ENCODE results near the gene CARTPT.

CARTPT gene

DNA sequence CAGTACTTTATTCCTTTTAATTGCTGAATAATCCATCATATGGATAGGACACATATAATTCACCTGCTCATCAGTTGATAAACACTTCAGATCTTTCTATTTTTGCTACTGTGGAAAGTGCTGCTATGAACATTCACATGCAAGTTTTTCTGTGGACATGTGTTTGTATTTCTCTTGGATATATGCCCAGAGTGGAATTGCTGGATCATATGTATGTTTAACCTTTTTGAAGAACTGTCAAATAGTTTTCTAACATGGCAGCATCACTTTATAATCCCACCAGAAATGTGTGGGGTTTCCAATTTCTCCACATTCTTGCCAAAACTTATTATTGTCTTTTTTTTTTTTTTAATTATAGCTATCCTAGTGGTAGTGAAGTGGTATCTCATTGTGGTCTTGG, 15.1 kb downstream of the CARTPT start:
- in situ Hi-C loops (cut with HindIII; ENCODE audit: low sequenced_read_pairs) = no loop called here

DNA sequence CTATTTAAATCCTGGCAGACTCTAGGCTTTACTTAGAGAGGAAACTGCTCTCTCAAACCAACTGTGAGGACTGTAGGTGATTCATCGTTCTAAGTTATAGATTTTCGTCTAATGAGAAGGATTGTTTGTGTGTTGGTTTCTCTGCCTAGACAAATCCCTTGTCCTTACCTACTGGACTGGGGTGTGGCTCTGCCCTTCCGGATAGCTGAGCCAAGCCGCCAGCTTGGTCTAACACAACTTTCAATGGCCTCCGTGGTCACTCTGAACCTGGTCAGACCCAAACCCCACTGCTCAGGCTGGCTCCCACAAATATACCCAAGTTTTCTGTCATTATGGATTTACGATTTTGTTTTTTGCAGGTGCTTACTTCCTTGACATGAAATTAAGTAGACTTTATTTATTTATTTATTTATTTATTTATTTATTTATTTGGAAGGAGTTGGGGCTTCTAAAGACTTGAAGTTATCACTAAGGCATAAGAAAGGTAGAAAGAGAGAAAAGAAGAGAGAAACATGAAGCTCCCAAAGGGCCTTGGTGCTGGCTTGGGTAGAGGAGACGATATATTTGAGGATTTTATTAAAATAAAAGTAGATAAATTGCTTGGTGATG, 19.0 kb downstream of the CARTPT start:
- in situ Hi-C loops (cut with HindIII; ENCODE audit: low sequenced_read_pairs) = no loop called here

DNA sequence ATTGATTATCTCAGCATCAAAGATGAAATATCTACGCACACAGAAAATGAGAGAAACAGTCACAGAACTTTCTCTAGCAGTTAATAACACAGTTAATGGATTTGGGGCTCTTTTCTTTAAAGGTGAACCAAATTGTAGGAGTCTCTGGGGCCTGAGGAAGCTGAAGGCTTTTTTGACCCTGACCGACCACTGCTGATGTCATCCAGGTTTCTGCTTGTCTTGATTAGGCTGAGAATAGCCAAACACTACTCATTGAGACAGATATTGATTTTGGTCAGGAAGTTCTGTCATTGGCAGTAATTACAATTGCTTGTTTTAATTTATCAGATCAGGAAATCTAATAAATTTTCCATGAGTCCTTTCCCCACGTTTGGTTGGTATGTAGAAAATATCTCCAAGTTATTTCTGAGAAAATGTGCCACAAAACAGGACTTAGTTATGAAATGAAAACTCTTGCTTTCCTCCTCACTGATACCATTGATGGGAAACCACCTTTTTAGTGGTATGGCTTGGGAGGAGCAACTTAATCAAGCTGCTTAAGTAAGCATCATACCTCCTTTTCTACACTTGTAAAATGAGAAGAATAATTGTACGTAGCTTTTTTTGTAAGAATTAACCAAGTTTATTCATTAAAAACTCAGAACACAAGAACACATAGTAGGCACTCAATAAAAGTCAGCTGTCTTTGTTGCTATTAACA, 19.7 kb downstream of the CARTPT start:
- in situ Hi-C loops (cut with HindIII; ENCODE audit: low sequenced_read_pairs) = no loop called here

DNA sequence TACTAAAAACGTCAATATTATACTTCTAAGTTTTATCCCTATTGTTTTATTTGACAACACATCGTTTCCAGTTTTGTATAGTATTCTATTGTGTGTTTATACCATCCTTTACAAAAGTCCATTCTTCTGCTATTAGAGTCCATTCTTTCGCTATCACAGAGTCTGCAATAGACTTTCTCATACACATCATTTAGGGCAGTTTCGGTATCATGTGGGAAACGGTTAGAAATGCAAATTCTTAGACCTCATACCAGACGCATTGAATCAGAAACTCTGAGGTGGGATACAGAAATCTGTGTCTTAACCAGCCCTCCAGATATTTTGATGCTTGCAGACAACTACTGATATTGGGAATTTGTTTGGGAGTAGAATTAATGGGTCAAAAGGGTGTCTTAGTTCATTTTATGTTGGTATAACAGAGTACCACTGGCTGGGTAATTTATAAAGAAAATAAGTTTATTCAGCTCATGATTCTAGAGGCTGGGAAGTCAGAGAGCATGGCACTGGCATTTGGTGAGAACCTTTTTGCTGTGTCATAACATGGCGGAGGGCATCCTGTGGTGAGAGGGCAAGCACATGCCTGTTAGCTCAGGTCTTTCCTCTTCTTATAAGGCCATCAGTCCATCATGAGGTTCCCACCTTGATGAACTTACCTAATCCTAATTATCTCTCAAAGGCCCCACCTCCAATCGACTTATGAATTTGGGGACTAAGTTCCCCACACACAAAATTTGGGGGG, 21.1 kb downstream of the CARTPT start:
- in situ Hi-C loops (cut with HindIII; ENCODE audit: low sequenced_read_pairs) = no loop called here

DNA sequence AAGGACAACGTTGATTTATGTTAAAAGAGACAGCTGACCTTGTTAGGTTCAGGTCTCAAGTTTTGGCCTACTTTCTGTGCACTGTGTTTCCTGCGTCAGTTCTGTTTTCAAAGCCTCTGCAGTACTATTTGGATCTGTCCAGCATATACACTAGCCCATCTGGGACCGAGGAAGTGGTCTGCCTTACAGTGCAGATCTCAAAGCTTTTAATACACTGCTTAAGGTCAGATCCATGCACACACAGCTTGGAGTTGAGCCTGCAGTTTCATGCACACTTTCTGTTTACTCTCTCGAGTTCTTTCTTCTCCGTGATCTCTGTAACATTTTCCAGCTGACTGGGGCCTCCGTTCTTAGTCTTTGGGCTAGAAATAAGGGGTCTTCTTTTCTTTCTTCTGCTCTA, 24.1 kb downstream of the CARTPT start:
- in situ Hi-C loops (cut with HindIII; ENCODE audit: low sequenced_read_pairs) = no loop called here

DNA sequence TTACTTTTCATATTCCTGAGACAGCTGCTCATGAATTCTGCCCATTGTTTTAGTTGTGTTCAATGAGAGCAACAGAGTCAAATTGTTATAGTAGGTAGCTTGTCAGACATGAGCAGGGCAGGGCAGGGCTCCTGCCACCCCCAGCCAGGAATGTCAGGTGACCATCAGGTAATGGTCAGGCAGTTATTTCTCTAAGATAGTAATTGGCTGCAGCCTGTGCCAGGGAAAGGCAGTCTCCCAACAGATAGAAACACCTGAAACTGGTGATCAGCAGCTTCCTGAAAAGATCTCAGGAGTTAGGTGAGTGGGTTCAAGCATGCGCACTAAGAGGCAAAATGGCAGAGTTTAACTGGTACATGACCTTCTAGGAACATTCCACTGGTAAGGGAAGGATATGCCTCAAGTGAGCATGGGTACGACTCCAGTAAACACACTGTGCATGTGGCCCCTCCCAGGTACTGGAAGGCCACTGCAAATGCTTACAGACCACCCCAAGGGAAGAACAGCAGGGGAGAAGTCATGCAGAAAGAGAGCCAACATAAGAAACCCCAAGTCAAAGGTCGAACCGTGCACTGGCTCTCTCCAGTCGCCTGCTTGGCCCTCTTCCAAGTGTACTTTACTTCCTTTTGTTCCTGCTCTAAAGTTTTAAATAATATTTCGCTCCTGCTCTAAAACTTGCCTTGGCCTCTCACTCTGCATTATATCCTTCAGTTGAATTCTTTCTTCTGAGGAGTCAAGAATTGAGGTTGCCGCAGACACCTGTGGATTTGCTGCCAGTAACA, 25.1 kb downstream of the CARTPT start:
- in situ Hi-C loops (cut with HindIII; ENCODE audit: low sequenced_read_pairs) = no loop called here

DNA sequence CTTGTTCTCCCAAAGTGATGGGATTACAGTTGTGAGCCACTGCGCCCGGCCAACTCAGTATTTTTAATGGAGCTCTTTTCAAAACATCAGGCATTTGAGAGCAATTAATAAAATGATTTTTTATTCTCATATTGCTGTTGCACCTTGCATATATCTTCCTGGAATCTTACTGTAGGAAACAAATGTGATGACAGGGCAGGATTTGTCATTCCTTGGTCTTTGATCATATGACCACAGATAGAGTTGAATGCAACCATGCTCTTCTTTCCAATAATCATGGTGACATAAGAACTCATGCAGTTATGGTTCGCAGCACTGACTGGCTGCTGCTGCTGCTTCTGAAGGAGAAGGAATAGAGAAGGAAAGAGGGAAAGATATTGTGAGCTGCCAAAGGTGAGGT, 28.1 kb downstream of the CARTPT start:
- in situ Hi-C loops (cut with HindIII; ENCODE audit: low sequenced_read_pairs) = no loop called here

DNA sequence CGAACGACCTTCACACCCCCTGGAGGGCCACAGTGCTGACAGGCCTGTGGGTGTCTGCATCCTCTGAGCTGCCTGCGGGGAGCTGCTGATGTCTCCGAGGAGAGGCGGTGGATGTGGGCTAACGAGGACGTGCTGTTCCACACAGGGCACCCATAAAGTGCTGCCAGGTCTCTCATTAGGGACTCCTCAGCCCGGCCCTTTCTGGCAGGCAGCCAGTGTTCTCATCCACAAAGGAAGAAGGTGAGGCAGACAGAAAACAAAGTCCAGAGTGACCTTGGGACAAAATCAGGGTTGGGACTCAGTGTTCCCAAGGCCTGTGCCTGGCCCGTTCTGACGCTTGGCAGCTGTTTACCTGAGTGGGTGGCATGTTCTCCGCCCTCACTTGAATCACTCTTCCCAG, 29.3 kb downstream of the CARTPT start:
- in situ Hi-C loops (cut with HindIII; ENCODE audit: low sequenced_read_pairs) = no loop called here

DNA sequence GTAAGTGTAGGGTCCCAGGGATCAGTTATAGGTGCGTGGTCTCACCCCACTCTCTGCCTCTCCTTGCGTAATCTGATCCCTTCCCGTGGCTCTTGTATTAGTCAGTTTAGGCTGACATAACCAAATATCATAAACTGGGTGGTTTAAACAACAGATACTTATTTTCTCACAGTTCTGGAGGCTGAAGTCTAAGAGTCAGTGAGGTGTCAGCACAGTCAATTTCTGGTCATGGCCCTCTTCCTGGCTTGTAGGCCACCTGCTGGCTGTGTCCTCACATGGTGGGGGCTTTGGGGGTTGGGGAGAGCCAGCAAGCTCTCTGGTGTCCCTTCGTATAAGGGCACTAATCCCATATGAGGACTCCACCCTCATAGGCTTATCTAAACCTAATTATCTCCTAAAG, 32.3 kb downstream of the CARTPT start:
- in situ Hi-C loops (cut with HindIII; ENCODE audit: low sequenced_read_pairs) = no loop called here

DNA sequence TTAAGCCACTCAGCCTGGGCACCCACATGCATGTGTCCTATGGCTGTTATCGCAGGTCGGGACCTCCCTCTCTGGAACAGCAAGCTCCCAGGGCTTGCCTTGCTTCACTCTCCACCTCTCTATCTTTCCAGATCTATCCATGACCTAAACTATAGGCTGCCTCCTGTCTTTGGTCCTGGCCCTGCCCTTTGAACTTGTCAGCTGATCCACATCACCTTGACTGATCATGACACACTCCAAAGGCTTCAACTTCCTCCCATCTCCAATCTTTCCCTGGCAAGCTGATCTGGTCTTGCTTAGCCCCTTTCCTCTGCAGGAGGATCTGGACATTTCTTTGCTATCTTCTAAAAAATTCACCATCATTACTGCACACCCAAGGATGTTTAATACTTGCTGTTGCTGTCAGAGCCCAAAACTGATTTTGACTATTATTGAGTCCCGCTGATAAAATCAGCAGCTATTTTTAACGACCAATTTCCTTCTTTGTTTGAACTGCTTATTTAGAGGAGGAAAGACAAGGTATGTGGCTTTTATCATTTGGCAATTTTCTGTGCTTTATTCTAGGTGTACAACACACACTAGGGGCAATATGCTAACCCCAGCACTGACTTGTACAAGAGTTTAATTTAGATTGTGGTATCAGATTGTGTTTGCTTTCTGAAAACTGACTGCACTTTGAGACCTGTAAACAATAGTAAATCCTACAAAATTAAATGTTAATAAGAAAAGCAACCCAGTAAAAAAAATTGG, 33.5 kb downstream of the CARTPT start:
- in situ Hi-C loops (cut with HindIII; ENCODE audit: low sequenced_read_pairs) = no loop called here

DNA sequence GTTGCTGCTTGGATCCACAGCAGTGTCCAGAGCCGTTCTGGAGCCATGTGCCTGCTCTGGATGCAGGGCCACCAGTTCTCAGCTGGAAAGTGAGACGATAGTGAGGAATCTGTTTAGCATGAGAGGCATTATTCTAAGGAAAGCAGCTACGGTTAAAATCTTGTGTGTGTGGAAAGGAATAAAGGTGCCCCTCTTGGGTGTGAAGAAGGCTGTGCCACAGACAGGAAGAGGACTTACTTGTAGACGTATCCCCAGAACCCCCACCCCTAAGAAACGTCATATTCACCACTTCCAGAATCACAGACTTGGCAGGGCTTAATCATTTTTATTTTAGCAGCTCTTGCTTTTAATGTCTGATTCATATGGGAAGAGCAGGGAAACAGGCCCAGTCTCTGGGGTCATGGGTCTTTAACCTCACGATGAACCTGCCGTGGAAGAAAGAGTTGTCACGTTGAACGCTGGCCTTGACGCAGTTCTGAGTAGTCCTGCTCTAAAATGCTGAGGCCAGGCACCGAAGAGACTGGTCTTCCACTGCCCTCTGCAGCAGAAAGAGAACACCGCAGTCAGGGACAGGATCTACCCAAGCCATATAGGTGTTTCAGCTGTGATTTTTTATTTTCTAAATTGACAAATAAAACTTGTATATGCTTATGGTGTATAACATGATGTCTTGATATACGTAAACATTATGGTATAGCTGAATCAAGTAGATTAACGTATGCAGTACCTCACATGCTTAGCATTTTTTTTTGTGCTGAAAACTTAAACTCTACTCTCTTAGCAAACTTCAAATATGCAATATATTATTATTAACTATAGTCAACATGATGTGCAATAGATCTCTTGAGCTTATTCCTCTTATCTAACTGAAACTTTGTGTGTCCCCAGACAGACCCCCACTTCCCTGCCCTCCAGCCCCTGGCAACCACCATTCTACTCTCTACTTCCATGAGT, 38.8 kb downstream of the CARTPT start:
- in situ Hi-C loops (cut with HindIII; ENCODE audit: low sequenced_read_pairs) = no loop called here

DNA sequence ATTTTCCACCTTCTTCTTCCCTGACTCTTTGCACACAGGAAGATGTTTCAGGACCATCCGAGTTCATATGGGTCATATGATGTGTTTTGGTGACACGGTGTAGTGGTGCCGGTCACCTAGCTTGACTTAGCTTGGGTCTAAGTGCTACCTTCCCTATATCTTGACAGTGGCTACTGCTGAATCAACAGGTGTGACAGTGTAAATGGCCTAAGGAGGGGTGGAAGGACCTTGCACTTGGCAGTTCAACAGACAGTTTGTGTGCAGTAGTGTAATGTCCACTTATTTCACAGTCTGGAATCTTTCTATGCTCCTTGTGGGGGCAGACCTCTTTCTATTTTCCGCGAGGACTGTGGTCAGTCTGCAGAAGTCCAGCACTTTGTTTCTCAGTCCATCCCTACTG, 43.8 kb downstream of the CARTPT start:
- in situ Hi-C loops (cut with HindIII; ENCODE audit: low sequenced_read_pairs) = no loop called here

DNA sequence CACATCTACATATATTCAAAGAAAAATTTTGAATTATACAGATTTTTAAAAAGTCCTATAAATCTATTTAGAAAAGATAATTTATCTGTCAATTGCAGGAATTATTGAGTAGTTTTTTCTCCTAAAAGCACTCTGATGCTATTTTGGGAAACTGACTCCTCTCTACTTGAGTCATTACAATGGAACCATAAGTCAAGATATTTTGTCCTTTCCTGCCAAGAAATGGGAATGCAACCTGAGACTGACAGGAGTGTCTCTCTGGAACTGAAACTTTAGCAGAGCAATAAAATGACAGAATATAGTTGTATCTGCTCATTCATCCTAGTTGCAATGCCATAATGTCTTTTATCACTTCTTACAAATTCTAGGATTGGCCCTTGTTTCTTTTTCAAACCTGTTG, 48.6 kb downstream of the CARTPT start:
- in situ Hi-C loops (cut with HindIII; ENCODE audit: low sequenced_read_pairs) = no loop called here

DNA sequence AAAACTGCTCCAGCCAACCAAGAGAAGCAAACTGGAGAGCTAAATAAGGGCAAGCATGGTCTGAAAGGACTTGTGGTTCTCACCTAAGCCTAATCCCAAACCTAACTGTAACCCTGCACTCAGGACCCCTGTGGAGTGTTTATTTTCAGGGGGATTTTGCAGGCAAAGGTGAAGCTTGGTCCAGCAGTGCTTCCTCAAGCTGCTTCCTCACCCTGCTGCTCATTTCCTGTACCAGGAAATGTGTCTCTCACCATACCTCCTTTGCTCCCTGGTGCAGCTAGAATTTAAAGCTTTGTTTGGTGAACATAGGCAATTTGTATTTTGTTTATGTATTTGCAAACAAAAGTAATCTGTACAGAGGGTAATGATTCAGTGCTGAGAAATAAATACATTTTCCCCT, 50.2 kb downstream of the CARTPT start:
- in situ Hi-C loops (cut with HindIII; ENCODE audit: low sequenced_read_pairs) = no loop called here

DNA sequence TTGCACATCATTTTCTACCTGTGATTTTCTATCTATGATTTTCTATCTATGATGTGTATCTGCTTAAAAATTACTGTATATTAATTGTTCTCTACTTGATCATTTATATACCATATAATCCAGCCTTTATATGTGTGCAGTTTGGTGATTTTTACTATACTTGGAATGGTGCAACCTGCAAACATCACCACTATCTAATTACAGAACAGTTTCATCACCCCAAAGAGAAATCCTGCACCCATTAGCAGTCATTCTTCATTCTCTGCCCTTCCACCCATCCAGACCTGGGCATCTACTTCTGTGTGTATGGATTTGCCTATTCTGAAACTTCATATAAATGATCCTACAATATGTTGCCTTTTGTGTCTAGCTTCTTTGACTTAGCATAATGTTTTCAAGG, 51.3 kb downstream of the CARTPT start:
- in situ Hi-C loops (cut with HindIII; ENCODE audit: low sequenced_read_pairs) = no loop called here
